Right ventricle myocardium inferior (tissue), 1 donor: ENCODE data around the gene NT5M. TPM values are rescaled to one million over a fixed set of nuclear protein-coding genes. Genes with fewer than 3 reads are reported as not detected.
A peak's percentile ranks its signal among the peaks of the same experiment; 100 is the strongest.

Experiments
- ATAC-seq: fragments of 200-7000 bp; cut with Tn5 transposase; one replicate; pipeline ENCODE4 v1.9.1; 2020; ENCODE audit warnings: mild to moderate bottlenecking, moderate library complexity
- DNase-seq: peaks from one replicate; pipeline ENCODE4 v3.0.0; 2021; ENCODE audit errors: missing footprints
- intact Hi-C: fragments of 100-400 bp; cut with DNase I; formaldehyde crosslinking; loops from one replicate; pipeline ENCODE4 v1.11.0; 2022
- total RNA-seq: library from RNA; stranded (reverse); fragmentation: NEBNext Ultra II Directional; extraction: Animal tissue kit (Norgen Biotek cat#: 25700); gene quantifications from one replicate; pipeline ENCODE4 v1.2.1, GENCODE V29; 2021
- donor health status: DM: no; HTN: yes; CAD: no; lungs with severe emphysema.

Gene NT5M
- total RNA-seq, 1 donor from 2014 or later = 8.3 TPM

GRCh38 chr17:17325816-17326215 is 22.6 kb downstream of the NT5M start:
- intact Hi-C loops = no loop called here
- ATAC-seq = no peak
- DNase-seq = no peak

GRCh38 chr17:17326275-17326875 is 23.2 kb downstream of the NT5M start:
- ATAC-seq = no peak
- no peak for DNase-seq

GRCh38 chr17:17328251-17328650 is 25.1 kb downstream of the NT5M start:
- DNase-seq = no peak
- intact Hi-C loops = no loop called here
- ATAC-seq = no peak

More at GRCh38 chr17:17326275-17326875, 23.2 kb downstream of the NT5M start:
- intact Hi-C loops = no loop called here

- intact Hi-C loops = no loop called here
- ATAC-seq (no peak), DNase-seq (peak; percentile 4)
Observed at GRCh38 chr17:17341452-17341851, 38.3 kb downstream of the NT5M start.

- ATAC-seq (no peak), DNase-seq (no peak)
- intact Hi-C loops = no loop called here
Observed at GRCh38 chr17:17342242-17342945, 39.2 kb downstream of the NT5M start.

GRCh38 chr17:17343160-17343735 is 40.1 kb downstream of the NT5M start:
- intact Hi-C loops = no loop called here
- ATAC-seq = no peak
- no peak for DNase-seq

- intact Hi-C loops = no loop called here
- DNase-seq (no peak), ATAC-seq (peak; percentile 28)
Observed at GRCh38 chr17:17343896-17344506, 40.8 kb downstream of the NT5M start.

GRCh38 chr17:17344507-17345293 is 41.5 kb downstream of the NT5M start:
- ATAC-seq (peak; percentile 18), DNase-seq (no peak)

GRCh38 chr17:17345294-17345597 is 42.1 kb downstream of the NT5M start:
- ATAC-seq (no peak), DNase-seq (no peak)

More at GRCh38 chr17:17344507-17345293, 41.5 kb downstream of the NT5M start:
- intact Hi-C loops = no loop called here

GRCh38 chr17:17345686-17346427 is 42.7 kb downstream of the NT5M start:
- DNase-seq = peak; percentile 4
- no peak for ATAC-seq
- intact Hi-C loops = no loop called here

More at GRCh38 chr17:17345294-17345597, 42.1 kb downstream of the NT5M start:
- intact Hi-C loops = no loop called here

- ATAC-seq (no peak), DNase-seq (peak; percentile 70)
- intact Hi-C loops = no loop called here
Observed at GRCh38 chr17:17346428-17347233, 43.5 kb downstream of the NT5M start.

GRCh38 chr17:17347234-17347955 is 44.2 kb downstream of the NT5M start:
- intact Hi-C loops = no loop called here
- ATAC-seq = no peak
- DNase-seq = peak; percentile 57

- ATAC-seq (no peak), DNase-seq (peak; percentile 5)
- intact Hi-C loops = no loop called here
Observed at GRCh38 chr17:17347956-17348871, 45.0 kb downstream of the NT5M start.

GRCh38 chr17:17348872-17349723 is 45.9 kb downstream of the NT5M start:
- intact Hi-C loops = no loop called here
- ATAC-seq (no peak), DNase-seq (no peak)

- DNase-seq (no peak), ATAC-seq (no peak)
- intact Hi-C loops = no loop called here
Observed at GRCh38 chr17:17349724-17350106, 46.5 kb downstream of the NT5M start.
